Caco-2 (cell line): ENCODE results near the gene CXorf38. TPM values are rescaled to one million over a fixed set of nuclear protein-coding genes. Genes with fewer than 3 reads are reported as not detected.

ENCODE experiments used
- BruUV-seq: library from RNA; stranded (reverse); fragments of 400-500 nt; replicated peaks from 2 replicates; lab custom pipeline; 2021; lab: Mats Ljungman, UMichigan
- CTCF ChIA-PET: fragments of 300-600 bp; sonication (Branson Sonifier 250); formaldehyde crosslinking; loops from one replicate; lab custom pipeline; 2022; ENCODE audit warnings: antibody characterized with exemption; lab: Charles Lee
- POLR2A ChIA-PET: fragments of 300-600 bp; sonication (Branson Sonifier 250); formaldehyde crosslinking; loops from one replicate; lab custom pipeline; 2022; ENCODE audit warnings: antibody characterized with exemption; lab: Charles Lee
- DNase-seq, 2 experiments: peaks; one replicate each; pipeline versions ENCODE4 v3.0.0 to v3.0.0-alpha.2; 2020 to 2022
- H3K27me3 ChIP-seq: replicated peaks from 2 replicates; pipeline ENCODE4 v1.6.0; 2011; ENCODE audit warnings: low read length; ENCODE audit not compliant: control insufficient read depth, insufficient read depth
- H3K36me3 ChIP-seq: 2 replicates; pipeline ENCODE4 v1.5.1; 2011; ENCODE audit warnings: low read length; ENCODE audit not compliant: control insufficient read depth, insufficient read depth
- H3K4me1 ChIP-seq: fragments of 250-450 bp; sonication (Bioruptor Pico); 2 replicates; pipeline ENCODE4 v1.5.1; 2020; ENCODE audit warnings: mild to moderate bottlenecking
- H3K4me3 ChIP-seq: 2 replicates; pipeline ENCODE4 v1.5.1; 2011; ENCODE audit warnings: low read depth, mild to moderate bottlenecking, control low read depth, low read length
- H3K9me3 ChIP-seq: fragments of 250-450 bp; sonication (Bioruptor Pico); 2 replicates; pipeline ENCODE4 v1.5.1; 2020; ENCODE audit warnings: mild to moderate bottlenecking, moderate library complexity
- H3K27ac Mint-ChIP-seq: one replicate; pipeline ENCODE4 v1.8.0; 2022; ENCODE audit warnings: mixed read lengths; ENCODE audit not compliant: unreplicated experiment
- H3K27me3 Mint-ChIP-seq: one replicate; pipeline ENCODE4 v1.8.0; 2022; ENCODE audit warnings: mixed read lengths; ENCODE audit not compliant: insufficient read depth, unreplicated experiment
- H3K36me3 Mint-ChIP-seq: one replicate; pipeline ENCODE4 v1.8.0; 2022; ENCODE audit warnings: mild to moderate bottlenecking, mixed read lengths; ENCODE audit not compliant: insufficient read depth, unreplicated experiment
- H3K4me1 Mint-ChIP-seq: one replicate; pipeline ENCODE4 v1.8.0; 2022; ENCODE audit warnings: low read depth, mixed read lengths; ENCODE audit not compliant: unreplicated experiment
- H3K4me3 Mint-ChIP-seq: one replicate; pipeline ENCODE4 v1.8.0; 2022; ENCODE audit warnings: mild to moderate bottlenecking, moderate library complexity, mixed read lengths; ENCODE audit not compliant: unreplicated experiment
- H3K9me3 Mint-ChIP-seq: one replicate; pipeline ENCODE4 v1.8.0; 2022; ENCODE audit warnings: mixed read lengths; ENCODE audit not compliant: unreplicated experiment
- CTCF ChIP-seq, 2 experiments: fragments of 200-600 bp in 1 of 2; IDR thresholded peaks; 1 replicate in 1 of 2; 2 replicates in 1 of 2; pipeline versions ENCODE4 v1.5.1 to v1.8.0; 2011 to 2022; ENCODE audit warnings: antibody characterized with exemption in 1 of 2, control low read depth in 1 of 2, inconsistent platforms in 1 of 2, low read depth in 1 of 2, low read length in 1 of 2, mild to moderate bottlenecking in 1 of 2, moderate library complexity in 1 of 2; ENCODE audit not compliant: insufficient read depth in 1 of 2, severe bottlenecking in 1 of 2, unreplicated experiment in 1 of 2
- intact Hi-C: fragments of 100-400 bp; cut with micrococcal nuclease; formaldehyde crosslinking; loops from one replicate; pipeline ENCODE4 v1.10.0; 2022; ENCODE audit not compliant: unreplicated experiment
- total RNA-seq: library from RNA; stranded (reverse); gene quantifications from 2 replicates; pipeline ENCODE4 v1.2.3, GENCODE V29; 2022

The CXorf38 gene
- total RNA-seq, 1 experiment from 2014 or later, result 8.7 TPM

GRCh38 chrX:40625294-40625693 is 22.1 kb downstream of the CXorf38 start:
- Mint-ChIP-seq H3K27me3 (no peaks in the 10 kb centered on the region), H3K36me3 (peaks cover 5% of the 10 kb centered on the region), H3K9me3 (no peaks in the 10 kb centered on the region), H3K4me1 (no peaks in the 10 kb centered on the region), H3K27ac (no peak overlapping the region), H3K4me3 (no peak overlapping the region)
- Histone ChIP-seq H3K27me3 (no peaks in the 10 kb centered on the region), H3K4me3 (no peak overlapping the region), H3K9me3 (no peaks in the 10 kb centered on the region), H3K36me3 (no peaks in the 10 kb centered on the region; the same call in 1 of the 2 replicates), H3K4me1 (no peaks in the 10 kb centered on the region)
- DNase-seq, result no peak
- POLR2A ChIA-PET, result no interaction called here
- CTCF ChIA-PET, result no interaction called here
- intact Hi-C loops, result no loop called here
- no TSS peak for BruUV-seq
- no peak for TF ChIP-seq CTCF (IDR thresholded peaks at IDR 0.05; ENCODE audit: insufficient read depth in 1 of 2, low read depth in 1 of 2, low read length in 1 of 2, severe bottlenecking in 1 of 2, unreplicated experiment in 1 of 2)

GRCh38 chrX:40623665-40624064 is 23.7 kb downstream of the CXorf38 start:
- H3K9me3 Mint-ChIP-seq, result no peaks in the 10 kb centered on the region
- H3K36me3 Mint-ChIP-seq, result peaks cover 5% of the 10 kb centered on the region
- ChIA-PET CTCF (no interaction called here), POLR2A (no interaction called here)
- no peak overlapping the region for H3K4me3 Mint-ChIP-seq
- no peak for DNase-seq
- no peaks in the 10 kb centered on the region for H3K27me3 ChIP-seq
- H3K9me3 ChIP-seq, result no peaks in the 10 kb centered on the region
- H3K27me3 Mint-ChIP-seq, result no peaks in the 10 kb centered on the region
- intact Hi-C loops, result no loop called here
- H3K4me3 ChIP-seq, result no peak overlapping the region
- H3K4me1 ChIP-seq, result no peaks in the 10 kb centered on the region
- no peaks in the 10 kb centered on the region for H3K36me3 ChIP-seq
- H3K4me1 Mint-ChIP-seq, result no peaks in the 10 kb centered on the region
- TF ChIP-seq CTCF (IDR thresholded peaks at IDR 0.05; ENCODE audit: insufficient read depth in 1 of 2, low read depth in 1 of 2, low read length in 1 of 2, severe bottlenecking in 1 of 2, unreplicated experiment in 1 of 2), result no peak
- no peak overlapping the region for H3K27ac Mint-ChIP-seq
- BruUV-seq, result no TSS peak

GRCh38 chrX:40623139-40623536 is 24.2 kb downstream of the CXorf38 start, which contains the start of gene MPC1L:
Gene MPC1L (plus strand): TSS chrX:40623428. CDS start chrX:40623566, 138 bp downstream.
- TF ChIP-seq CTCF (IDR thresholded peaks at IDR 0.05; ENCODE audit: insufficient read depth in 1 of 2, low read depth in 1 of 2, low read length in 1 of 2, severe bottlenecking in 1 of 2, unreplicated experiment in 1 of 2), result no peak
- no peak for DNase-seq
- H3K4me3 Mint-ChIP-seq, result no peak within 1 kb of the TSS
- H3K27ac Mint-ChIP-seq, result no peak within 1 kb of the TSS
- H3K4me3 ChIP-seq, result no peak within 1 kb of the TSS
- no peaks in the 10 kb centered on the region for H3K4me1 ChIP-seq
- ChIA-PET POLR2A (no interaction called here), CTCF (no interaction called here)
- BruUV-seq, result no TSS peak
- no peaks in the 10 kb centered on the region for H3K27me3 ChIP-seq
- no peaks in the 10 kb centered on the region for H3K9me3 Mint-ChIP-seq
- H3K4me1 Mint-ChIP-seq, result no peaks in the 10 kb centered on the region
- no peaks in the 10 kb centered on the region for H3K9me3 ChIP-seq
- H3K36me3 Mint-ChIP-seq, result peaks cover 1% of the 10 kb centered on the region
- intact Hi-C loops, result no loop called here
- no peaks in the 10 kb centered on the region for H3K36me3 ChIP-seq
- no peaks in the 10 kb centered on the region for H3K27me3 Mint-ChIP-seq
